Type B pancreatic cell (in vitro differentiated cells): ENCODE results near the gene ARHGEF10L. TPM values are rescaled to one million over a fixed set of nuclear protein-coding genes. Genes with fewer than 3 reads are reported as not detected.
A peak's percentile ranks its signal among the peaks of the same experiment; 100 is the strongest.

Source experiments
- DNase-seq: peaks from one replicate; pipeline ENCODE4 v3.0.0; 2021; ENCODE audit warnings: mixed read lengths; ENCODE audit not compliant: unreplicated experiment; ENCODE audit errors: extremely low spot score
- H3K27ac Mint-ChIP-seq: 2 replicates; pipeline ENCODE4 v1.8.0; 2021; ENCODE audit warnings: mild to moderate bottlenecking, mixed read lengths
- H3K27me3 Mint-ChIP-seq: 2 replicates; pipeline ENCODE4 v1.8.0; 2021; ENCODE audit warnings: mixed read lengths
- H3K36me3 Mint-ChIP-seq: 2 replicates; pipeline ENCODE4 v1.8.0; 2021; ENCODE audit warnings: mixed read lengths
- H3K4me1 Mint-ChIP-seq: one replicate; pipeline ENCODE4 v1.8.0; 2021; ENCODE audit warnings: mixed read lengths; ENCODE audit not compliant: unreplicated experiment
- H3K4me3 Mint-ChIP-seq: 2 replicates; pipeline ENCODE4 v1.8.0; 2021; ENCODE audit warnings: mild to moderate bottlenecking, mixed read lengths
- H3K9me3 Mint-ChIP-seq: 2 replicates; pipeline ENCODE4 v1.8.0; 2021; ENCODE audit warnings: mixed read lengths
- CTCF ChIP-seq: fragments of 200-600 bp; sonication (generic); conservative IDR thresholded peaks from 2 replicates; pipeline ENCODE4 v1.5.0; 2021; ENCODE audit warnings: antibody characterized with exemption, mild to moderate bottlenecking
- total RNA-seq: library from RNA; stranded (reverse); gene quantifications from 2 replicates; pipeline ENCODE4 v1.2.1, GENCODE V29; 2021; ENCODE audit warnings: low replicate concordance

Gene ARHGEF10L
- total RNA-seq, 1 donor from 2014 or later, result 36.0 TPM

GRCh38 chr1:17549384-17549783 is 9.9 kb downstream of the ARHGEF10L start:
- Mint-ChIP-seq H3K27ac (peak overlapping the region; percentile 60), H3K27me3 (no peaks in the 10 kb centered on the region), H3K4me1 (peaks cover 44% of the 10 kb centered on the region), H3K4me3 (no peak overlapping the region), H3K9me3 (no peaks in the 10 kb centered on the region), H3K36me3 (peaks cover 12% of the 10 kb centered on the region)
- DNase-seq, result no peak
- TF ChIP-seq CTCF, result no peak

- peaks cover 9% of the 10 kb centered on the region for H3K36me3 Mint-ChIP-seq
- peaks cover 42% of the 10 kb centered on the region for H3K4me1 Mint-ChIP-seq
- no peak for DNase-seq
- peak overlapping the region; percentile 85 for H3K27ac Mint-ChIP-seq
- TF ChIP-seq CTCF, result no peak
- peak overlapping the region; percentile 23 for H3K4me3 Mint-ChIP-seq
- H3K27me3 Mint-ChIP-seq, result no peaks in the 10 kb centered on the region
- H3K9me3 Mint-ChIP-seq, result no peaks in the 10 kb centered on the region
Observed at GRCh38 chr1:17550729-17551584, 11.5 kb downstream of the ARHGEF10L start.

GRCh38 chr1:17551755-17552234 is 12.3 kb downstream of the ARHGEF10L start:
- no peaks in the 10 kb centered on the region for H3K27me3 Mint-ChIP-seq
- no peak for TF ChIP-seq CTCF
- DNase-seq, result no peak
- peaks cover 9% of the 10 kb centered on the region for H3K36me3 Mint-ChIP-seq
- H3K27ac Mint-ChIP-seq, result peak overlapping the region; percentile 85
- H3K4me1 Mint-ChIP-seq, result peaks cover 42% of the 10 kb centered on the region
- H3K4me3 Mint-ChIP-seq, result peak overlapping the region; percentile 23
- no peaks in the 10 kb centered on the region for H3K9me3 Mint-ChIP-seq

- no peak for DNase-seq
- peaks cover 9% of the 10 kb centered on the region for H3K36me3 Mint-ChIP-seq
- TF ChIP-seq CTCF, result no peak
- no peaks in the 10 kb centered on the region for H3K27me3 Mint-ChIP-seq
- peaks cover 42% of the 10 kb centered on the region for H3K4me1 Mint-ChIP-seq
- H3K27ac Mint-ChIP-seq, result peak overlapping the region; percentile 97
- H3K9me3 Mint-ChIP-seq, result no peaks in the 10 kb centered on the region
- peak overlapping the region; percentile 70 for H3K4me3 Mint-ChIP-seq
Observed at GRCh38 chr1:17553975-17554700, 14.6 kb downstream of the ARHGEF10L start.

GRCh38 chr1:17554954-17555353 is 15.5 kb downstream of the ARHGEF10L start:
- Mint-ChIP-seq H3K9me3 (no peaks in the 10 kb centered on the region), H3K27me3 (no peaks in the 10 kb centered on the region), H3K27ac (peak overlapping the region; percentile 97), H3K4me3 (no peak overlapping the region), H3K4me1 (peaks cover 43% of the 10 kb centered on the region), H3K36me3 (peaks cover 9% of the 10 kb centered on the region)
- DNase-seq, result no peak
- TF ChIP-seq CTCF, result no peak
